ENCODE measurements around the gene VWDE.
"Not testable (repeated sequence)": the region's sequence is repeated elsewhere in the genome, so short reads cannot be mapped to it uniquely, and the experiment has no call there.

Gene VWDE

DNA sequence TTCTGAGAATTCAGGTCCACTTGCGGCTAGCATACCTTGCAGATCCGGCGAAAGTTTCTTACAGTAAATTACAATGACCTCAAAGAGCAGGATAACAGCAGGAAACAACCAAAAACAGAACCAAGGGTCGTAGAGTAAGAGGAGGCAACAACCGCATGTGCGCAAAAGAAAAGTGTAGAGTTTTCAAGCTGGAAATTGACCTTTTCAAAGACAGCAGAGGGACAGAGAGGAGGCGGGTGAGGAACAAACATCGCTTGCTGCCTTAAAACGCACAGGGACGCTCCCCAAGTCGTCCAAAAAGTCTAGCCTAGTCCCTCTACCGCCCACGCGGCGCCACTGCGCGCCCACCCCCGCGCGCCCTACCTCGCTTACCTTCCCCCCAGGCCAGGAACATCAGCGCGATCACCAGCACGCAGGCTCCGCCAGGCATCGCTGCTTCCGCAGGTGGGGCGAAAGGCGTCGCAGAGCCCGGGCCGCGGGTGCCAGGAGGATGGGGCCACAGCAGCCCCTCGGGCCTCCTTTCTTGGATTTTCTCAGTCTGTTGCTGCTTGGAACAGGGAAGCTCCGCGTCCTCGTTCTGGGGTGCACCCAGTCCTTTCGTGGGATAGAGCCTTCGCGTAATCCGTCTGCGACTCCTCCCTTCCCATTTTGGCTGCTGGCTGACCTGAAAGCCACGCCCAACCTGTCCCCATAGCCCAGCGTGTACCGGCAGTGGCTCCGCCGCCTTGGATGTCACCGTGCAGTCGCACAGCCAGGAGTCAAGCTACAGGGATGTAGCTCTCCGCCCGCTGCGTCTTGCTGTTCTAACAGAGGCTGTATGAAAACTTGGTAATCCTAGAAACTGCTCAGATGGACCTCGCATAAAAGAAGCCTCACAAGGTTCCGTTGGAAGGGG is at the start of gene VWDE:
TSS of gene VWDE (minus strand) at position 579 of the 895 bp plus-strand sequence. CDS start at position 430, 149 bp downstream.
- Histone ChIP-seq H3K4me2 (ENCODE audit: low read length) (peak within 1 kb of the TSS; percentile 74), H3K36me3 (ENCODE audit: control insufficient read depth, insufficient read depth, low read length) (no peaks in the 10 kb centered on the region), H3K9ac (peak within 1 kb of the TSS; percentile 10), H2AFZ (peak within 1 kb of the TSS; percentile 91), H3K27ac (peak within 1 kb of the TSS; percentile 61), H3K9me3 (ENCODE audit: control insufficient read depth, low read length) (no peaks in the 10 kb centered on the region), H3K4me1 (no peaks in the 10 kb centered on the region), H3K4me3 (ENCODE audit: low read depth, low read length) (peak within 1 kb of the TSS; percentile 61), H3K27me3 (ENCODE audit: control insufficient read depth, insufficient read depth, low read length) (no peaks in the 10 kb centered on the region), H3K79me2 (no peaks in the 10 kb centered on the region)
- TF ChIP-seq CTCF (IDR thresholded peaks at IDR 0.05), result peak; percentile 11

DNA sequence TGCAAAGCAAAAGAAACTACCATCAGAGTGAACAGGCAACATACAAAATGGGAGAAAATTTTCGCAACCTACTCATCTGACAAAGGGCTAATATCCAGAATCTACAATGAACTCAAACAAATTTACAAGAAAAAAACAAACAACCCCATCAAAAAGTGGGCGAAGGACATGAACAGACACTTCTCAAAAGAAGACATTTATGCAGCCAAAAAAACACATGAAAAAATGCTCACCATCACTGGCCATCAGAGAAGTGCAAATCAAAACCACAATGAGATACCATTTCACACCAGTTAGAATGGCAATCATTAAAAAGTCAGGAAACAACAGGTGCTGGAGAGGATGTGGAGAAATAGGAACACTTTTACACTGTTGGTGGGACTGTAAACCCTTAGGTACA is 49.5 kb upstream of the VWDE start:
- not testable (repeated sequence) for H3K4me1 ChIP-seq; H3K4me3 ChIP-seq (ENCODE audit: low read depth, low read length); H3K27me3 ChIP-seq (ENCODE audit: control insufficient read depth, insufficient read depth, low read length); H2AFZ ChIP-seq; H3K9ac ChIP-seq; H3K4me2 ChIP-seq (ENCODE audit: low read length); H3K9me3 ChIP-seq (ENCODE audit: control insufficient read depth, low read length); H3K27ac ChIP-seq; H3K36me3 ChIP-seq (ENCODE audit: control insufficient read depth, insufficient read depth, low read length); H3K79me2 ChIP-seq

- Histone ChIP-seq H3K4me1 (no peaks in the 10 kb centered on the region), H3K9me3 (ENCODE audit: control insufficient read depth, low read length) (no peaks in the 10 kb centered on the region), H3K27me3 (ENCODE audit: control insufficient read depth, insufficient read depth, low read length) (no peaks in the 10 kb centered on the region), H3K4me3 (ENCODE audit: low read depth, low read length) (no peak overlapping the region), H3K4me2 (ENCODE audit: low read length) (no peak overlapping the region), H3K27ac (no peak overlapping the region), H3K36me3 (ENCODE audit: control insufficient read depth, insufficient read depth, low read length) (no peaks in the 10 kb centered on the region), H2AFZ (no peak overlapping the region), H3K79me2 (no peaks in the 10 kb centered on the region), H3K9ac (no peak overlapping the region)
- TF ChIP-seq CTCF (IDR thresholded peaks at IDR 0.05), result no peak
These were observed 47.0 kb upstream of the VWDE start for GRCh38 chr7:12450615-12451014.

DNA sequence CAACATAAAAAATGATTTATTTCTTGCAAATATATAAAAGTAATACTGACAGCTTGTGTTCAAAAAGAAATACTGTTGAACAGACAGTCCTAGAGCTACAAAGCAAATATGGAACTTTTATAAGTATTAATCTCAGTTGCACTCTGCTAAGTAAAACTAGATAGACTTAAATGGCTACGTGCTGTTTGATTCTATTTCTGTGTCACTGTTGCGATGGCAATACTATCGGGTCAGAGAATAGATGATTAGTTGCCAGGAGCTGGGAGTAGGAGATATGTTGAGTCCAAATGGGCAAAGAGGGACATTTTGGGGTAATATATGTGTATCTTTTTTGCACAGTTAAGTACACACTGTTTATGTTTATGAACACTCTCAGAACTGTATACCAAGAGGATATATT is 41.1 kb upstream of the VWDE start:
- Histone ChIP-seq H3K79me2 (no peaks in the 10 kb centered on the region), H3K27me3 (ENCODE audit: control insufficient read depth, insufficient read depth, low read length) (no peaks in the 10 kb centered on the region), H3K27ac (no peak overlapping the region), H3K9ac (no peak overlapping the region), H3K4me2 (ENCODE audit: low read length) (no peak overlapping the region), H3K4me3 (ENCODE audit: low read depth, low read length) (no peak overlapping the region), H3K4me1 (no peaks in the 10 kb centered on the region), H3K36me3 (ENCODE audit: control insufficient read depth, insufficient read depth, low read length) (no peaks in the 10 kb centered on the region), H3K9me3 (ENCODE audit: control insufficient read depth, low read length) (no peaks in the 10 kb centered on the region), H2AFZ (no peak overlapping the region)
- no peak for TF ChIP-seq CTCF (IDR thresholded peaks at IDR 0.05)

DNA sequence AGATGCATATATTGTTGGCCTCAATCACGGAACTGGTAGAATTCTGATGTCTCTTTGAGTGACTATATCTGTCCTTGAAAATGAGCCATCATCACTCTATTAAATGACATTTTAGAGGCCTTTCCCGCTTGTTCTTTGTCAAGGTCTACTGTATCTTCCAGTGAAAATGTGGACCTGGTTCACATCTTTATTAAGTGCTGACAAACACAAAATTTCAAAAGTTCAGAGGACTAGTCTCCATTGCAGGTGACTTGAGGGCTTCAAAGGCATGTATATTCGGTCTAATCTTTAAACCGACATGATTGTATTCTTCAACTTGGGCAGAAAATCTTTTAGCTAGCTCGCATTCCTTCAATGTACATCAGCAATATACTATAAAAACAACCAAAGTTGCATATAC is 36.6 kb upstream of the VWDE start:
- H3K4me1 ChIP-seq, result no peaks in the 10 kb centered on the region
- H3K79me2 ChIP-seq, result no peaks in the 10 kb centered on the region
- no peak overlapping the region for H3K4me2 ChIP-seq (ENCODE audit: low read length)
- H2AFZ ChIP-seq, result no peak overlapping the region
- TF ChIP-seq CTCF (IDR thresholded peaks at IDR 0.05), result no peak
- H3K27me3 ChIP-seq (ENCODE audit: control insufficient read depth, insufficient read depth, low read length), result no peaks in the 10 kb centered on the region
- H3K9me3 ChIP-seq (ENCODE audit: control insufficient read depth, low read length), result no peaks in the 10 kb centered on the region
- H3K36me3 ChIP-seq (ENCODE audit: control insufficient read depth, insufficient read depth, low read length), result no peaks in the 10 kb centered on the region
- H3K9ac ChIP-seq, result no peak overlapping the region
- H3K4me3 ChIP-seq (ENCODE audit: low read depth, low read length), result no peak overlapping the region
- no peak overlapping the region for H3K27ac ChIP-seq

Data from parathyroid adenoma (tissue), 2 donors.